GM18868 (cell line): ENCODE measurements around the gene SLC9A6.
"Not testable (repeated sequence)": the region's sequence is repeated elsewhere in the genome, so short reads cannot be mapped to it uniquely, and the experiment has no call there.

Source experiments
- ATAC-seq: cut with Tn5 transposase; IDR thresholded peaks from one replicate; pipeline ENCODE4 v1.9.1; 2021; ENCODE audit warnings: mild to moderate bottlenecking, moderate library complexity; ENCODE audit not compliant: unreplicated experiment

SLC9A6 gene

GRCh38 chrX:136028383-136028984 lies 43.2 kb downstream of the SLC9A6 start:
- peak; percentile 58 for ATAC-seq

- no peak for ATAC-seq
These were observed 44.5 kb downstream of the SLC9A6 start for GRCh38 chrX:136029766-136030165.

- ATAC-seq = no peak
These were observed 45.3 kb downstream of the SLC9A6 start for GRCh38 chrX:136030303-136031191.

GRCh38 chrX:136031626-136032025 lies 46.4 kb downstream of the SLC9A6 start:
- ATAC-seq = no peak

GRCh38 chrX:136032370-136032769 lies 47.1 kb downstream of the SLC9A6 start:
- no peak for ATAC-seq

GRCh38 chrX:136034668-136035067 lies 49.4 kb downstream of the SLC9A6 start:
- no peak for ATAC-seq

- no peak for ATAC-seq
These were observed 50.4 kb downstream of the SLC9A6 start for GRCh38 chrX:136035663-136036062.

GRCh38 chrX:136039485-136039884 lies 54.2 kb downstream of the SLC9A6 start:
- no peak for ATAC-seq

- no peak for ATAC-seq
These were observed 54.7 kb downstream of the SLC9A6 start for GRCh38 chrX:136039968-136040367.

GRCh38 chrX:136041254-136041812 lies 56.1 kb downstream of the SLC9A6 start:
- ATAC-seq = no peak

GRCh38 chrX:136045008-136045407 lies 59.8 kb downstream of the SLC9A6 start:
- no peak for ATAC-seq

GRCh38 chrX:136046295-136047015 lies 61.2 kb downstream of the SLC9A6 start:
- no peak for ATAC-seq

GRCh38 chrX:136047016-136047642 lies 61.9 kb downstream of the SLC9A6 start:
- ATAC-seq = no peak

- no peak for ATAC-seq
These were observed 62.7 kb downstream of the SLC9A6 start for GRCh38 chrX:136047969-136048368.

- ATAC-seq = no peak
These were observed 63.2 kb downstream of the SLC9A6 start for GRCh38 chrX:136048446-136048845.

- no peak for ATAC-seq
These were observed 64.4 kb downstream of the SLC9A6 start for GRCh38 chrX:136049608-136050007.

- not testable (repeated sequence) for ATAC-seq
These were observed 65.6 kb downstream of the SLC9A6 start for GRCh38 chrX:136050875-136051274.

GRCh38 chrX:136051611-136052010 lies 66.4 kb downstream of the SLC9A6 start:
- ATAC-seq = no peak

GRCh38 chrX:136055651-136056221 lies 70.5 kb downstream of the SLC9A6 start:
- no peak for ATAC-seq

GRCh38 chrX:136057567-136057966 lies 72.3 kb downstream of the SLC9A6 start:
- no peak for ATAC-seq

- ATAC-seq = no peak
These were observed 74.1 kb downstream of the SLC9A6 start for GRCh38 chrX:136059350-136059749.
